ENCODE results near the gene NCKAP5.

Gene NCKAP5

GRCh38 chr2:133343018-133343352, 225.3 kb downstream of the NCKAP5 start:
- H3K4me1 ChIP-seq (ENCODE audit: insufficient read depth, insufficient read length): no peaks in the 10 kb centered on the region
- H3K4me3 ChIP-seq (ENCODE audit: insufficient read length, low read depth): no peak overlapping the region
- H3K27me3 ChIP-seq (ENCODE audit: insufficient read depth, insufficient read length): no peaks in the 10 kb centered on the region
- no peaks in the 10 kb centered on the region for H3K36me3 ChIP-seq (ENCODE audit: insufficient read depth, insufficient read length, low read length)
- H3K9ac ChIP-seq (ENCODE audit: insufficient read length, low read depth): no peak overlapping the region
- TF ChIP-seq YY1 (IDR thresholded peaks at IDR 0.05; ENCODE audit: insufficient read depth, insufficient read length): no peak
- no peak for TF ChIP-seq SUZ12 (IDR thresholded peaks at IDR 0.05; ENCODE audit: extremely low read depth, insufficient read depth, insufficient read length)
- no peak for TF ChIP-seq ZNF274 (IDR thresholded peaks at IDR 0.05; ENCODE audit: low read depth, low read length)
- no peaks in the 10 kb centered on the region for H3K9me3 ChIP-seq (ENCODE audit: insufficient read depth, low read length)
- DNase-seq (ENCODE audit: low read depth, low spot score): no peak

GRCh38 chr2:133342286-133343017, 225.8 kb downstream of the NCKAP5 start:
- Histone ChIP-seq H3K36me3 (ENCODE audit: insufficient read depth, insufficient read length, low read length) (no peaks in the 10 kb centered on the region), H3K9me3 (ENCODE audit: insufficient read depth, low read length) (no peaks in the 10 kb centered on the region), H3K27me3 (ENCODE audit: insufficient read depth, insufficient read length) (no peaks in the 10 kb centered on the region), H3K9ac (ENCODE audit: insufficient read length, low read depth) (no peak overlapping the region), H3K4me1 (ENCODE audit: insufficient read depth, insufficient read length) (no peaks in the 10 kb centered on the region), H3K4me3 (ENCODE audit: insufficient read length, low read depth) (no peak overlapping the region)
- DNase-seq (ENCODE audit: low read depth, low spot score): peak; percentile 32
- TF ChIP-seq ZNF274 (IDR thresholded peaks at IDR 0.05; ENCODE audit: low read depth, low read length): no peak
- no peak for TF ChIP-seq YY1 (IDR thresholded peaks at IDR 0.05; ENCODE audit: insufficient read depth, insufficient read length)
- TF ChIP-seq SUZ12 (IDR thresholded peaks at IDR 0.05; ENCODE audit: extremely low read depth, insufficient read depth, insufficient read length): no peak

GRCh38 chr2:133341575-133341974, 226.7 kb downstream of the NCKAP5 start:
- Histone ChIP-seq H3K27me3 (ENCODE audit: insufficient read depth, insufficient read length) (no peaks in the 10 kb centered on the region), H3K4me1 (ENCODE audit: insufficient read depth, insufficient read length) (no peaks in the 10 kb centered on the region), H3K4me3 (ENCODE audit: insufficient read length, low read depth) (no peak overlapping the region), H3K9me3 (ENCODE audit: insufficient read depth, low read length) (no peaks in the 10 kb centered on the region), H3K9ac (ENCODE audit: insufficient read length, low read depth) (no peak overlapping the region), H3K36me3 (ENCODE audit: insufficient read depth, insufficient read length, low read length) (no peaks in the 10 kb centered on the region)
- no peak for TF ChIP-seq SUZ12 (IDR thresholded peaks at IDR 0.05; ENCODE audit: extremely low read depth, insufficient read depth, insufficient read length)
- DNase-seq (ENCODE audit: low read depth, low spot score): no peak

GRCh38 chr2:133338224-133338623, 230.0 kb downstream of the NCKAP5 start:
- Histone ChIP-seq H3K9me3 (ENCODE audit: insufficient read depth, low read length) (no peaks in the 10 kb centered on the region), H3K4me1 (ENCODE audit: insufficient read depth, insufficient read length) (no peaks in the 10 kb centered on the region), H3K27me3 (ENCODE audit: insufficient read depth, insufficient read length) (no peaks in the 10 kb centered on the region), H3K36me3 (ENCODE audit: insufficient read depth, insufficient read length, low read length) (no peaks in the 10 kb centered on the region), H3K4me3 (ENCODE audit: insufficient read length, low read depth) (no peak overlapping the region), H3K9ac (ENCODE audit: insufficient read length, low read depth) (no peak overlapping the region)
- DNase-seq (ENCODE audit: low read depth, low spot score): no peak
- TF ChIP-seq ZNF274 (IDR thresholded peaks at IDR 0.05; ENCODE audit: low read depth, low read length): no peak
- no peak for TF ChIP-seq YY1 (IDR thresholded peaks at IDR 0.05; ENCODE audit: insufficient read depth, insufficient read length)
- TF ChIP-seq SUZ12 (IDR thresholded peaks at IDR 0.05; ENCODE audit: extremely low read depth, insufficient read depth, insufficient read length): no peak

- no peaks in the 10 kb centered on the region for H3K27me3 ChIP-seq (ENCODE audit: insufficient read depth, insufficient read length)
- no peak for DNase-seq (ENCODE audit: low read depth, low spot score)
- H3K4me1 ChIP-seq (ENCODE audit: insufficient read depth, insufficient read length): no peaks in the 10 kb centered on the region
Measured at GRCh38 chr2:133334923-133335322, 233.3 kb downstream of the NCKAP5 start.

GRCh38 chr2:133333181-133333580, 235.1 kb downstream of the NCKAP5 start:
- H3K4me3 ChIP-seq (ENCODE audit: insufficient read length, low read depth): no peak overlapping the region
- H3K27me3 ChIP-seq (ENCODE audit: insufficient read depth, insufficient read length): no peaks in the 10 kb centered on the region
- no peaks in the 10 kb centered on the region for H3K9me3 ChIP-seq (ENCODE audit: insufficient read depth, low read length)
- DNase-seq (ENCODE audit: low read depth, low spot score): no peak
- H3K9ac ChIP-seq (ENCODE audit: insufficient read length, low read depth): no peak overlapping the region
- TF ChIP-seq SUZ12 (IDR thresholded peaks at IDR 0.05; ENCODE audit: extremely low read depth, insufficient read depth, insufficient read length) (no peak), YY1 (IDR thresholded peaks at IDR 0.05; ENCODE audit: insufficient read depth, insufficient read length) (no peak), ZNF274 (IDR thresholded peaks at IDR 0.05; ENCODE audit: low read depth, low read length) (no peak)
- H3K36me3 ChIP-seq (ENCODE audit: insufficient read depth, insufficient read length, low read length): no peaks in the 10 kb centered on the region
- H3K4me1 ChIP-seq (ENCODE audit: insufficient read depth, insufficient read length): no peaks in the 10 kb centered on the region

More at GRCh38 chr2:133334923-133335322, 233.3 kb downstream of the NCKAP5 start:
- no peak for TF ChIP-seq ZNF274 (IDR thresholded peaks at IDR 0.05; ENCODE audit: low read depth, low read length)
- no peak for TF ChIP-seq YY1 (IDR thresholded peaks at IDR 0.05; ENCODE audit: insufficient read depth, insufficient read length)
- TF ChIP-seq SUZ12 (IDR thresholded peaks at IDR 0.05; ENCODE audit: extremely low read depth, insufficient read depth, insufficient read length): no peak
- Histone ChIP-seq H3K36me3 (ENCODE audit: insufficient read depth, insufficient read length, low read length) (no peaks in the 10 kb centered on the region), H3K4me3 (ENCODE audit: insufficient read length, low read depth) (no peak overlapping the region), H3K9ac (ENCODE audit: insufficient read length, low read depth) (no peak overlapping the region), H3K9me3 (ENCODE audit: insufficient read depth, low read length) (no peaks in the 10 kb centered on the region)

- no peak overlapping the region for H3K9ac ChIP-seq (ENCODE audit: insufficient read length, low read depth)
- no peaks in the 10 kb centered on the region for H3K4me1 ChIP-seq (ENCODE audit: insufficient read depth, insufficient read length)
- H3K36me3 ChIP-seq (ENCODE audit: insufficient read depth, insufficient read length, low read length): no peaks in the 10 kb centered on the region
- no peak overlapping the region for H3K4me3 ChIP-seq (ENCODE audit: insufficient read length, low read depth)
- H3K27me3 ChIP-seq (ENCODE audit: insufficient read depth, insufficient read length): no peaks in the 10 kb centered on the region
- no peak for DNase-seq (ENCODE audit: low read depth, low spot score)
- no peaks in the 10 kb centered on the region for H3K9me3 ChIP-seq (ENCODE audit: insufficient read depth, low read length)
- TF ChIP-seq YY1 (IDR thresholded peaks at IDR 0.05; ENCODE audit: insufficient read depth, insufficient read length) (no peak), ZNF274 (IDR thresholded peaks at IDR 0.05; ENCODE audit: low read depth, low read length) (no peak), SUZ12 (IDR thresholded peaks at IDR 0.05; ENCODE audit: extremely low read depth, insufficient read depth, insufficient read length) (no peak)
Measured at GRCh38 chr2:133331436-133331835, 236.8 kb downstream of the NCKAP5 start.

Measured in NT2/D1 (cell line).